Spinal cord (tissue), 10 donors: ENCODE measurements around the gene SYTL5. TPM values are rescaled to one million over a fixed set of nuclear protein-coding genes. Genes with fewer than 3 reads are reported as not detected.

Experiments used
- DNase-seq, 6 donors: peaks; one replicate each; pipeline versions ENCODE4 v3.0.0 to v3.0.0-alpha.2; 2013 to 2015; ENCODE audit warnings: low spot score in 6 of 6, low read depth in 4 of 6
- H3K27ac ChIP-seq: one replicate; pipeline ENCODE4 v1.5.1; 2013; ENCODE audit warnings: low read depth, low read length, control low read depth
- H3K27me3 ChIP-seq: one replicate; pipeline ENCODE4 v1.6.1; 2013; ENCODE audit warnings: low read length; ENCODE audit not compliant: control insufficient read depth, insufficient read depth
- H3K36me3 ChIP-seq: one replicate; pipeline ENCODE4 v1.6.1; 2013; ENCODE audit warnings: low read length; ENCODE audit not compliant: control insufficient read depth, insufficient read depth
- H3K4me1 ChIP-seq: one replicate; pipeline ENCODE4 v1.6.1; 2013; ENCODE audit warnings: low read length; ENCODE audit not compliant: control insufficient read depth, insufficient read depth
- H3K4me3 ChIP-seq: one replicate; pipeline ENCODE4 v1.5.1; 2013; ENCODE audit warnings: low read depth, low read length, control low read depth
- H3K9me3 ChIP-seq: one replicate; pipeline ENCODE4 v1.6.1; 2013; ENCODE audit warnings: low read length; ENCODE audit not compliant: control insufficient read depth, insufficient read depth
- WGBS: methylation state at CpG from one replicate; pipeline ENCODE4 v1.1.5; 2013; ENCODE audit warnings: missing lambda C conversion rate; ENCODE audit not compliant: insufficient coverage; 5-methylcytosine and 5-hydroxymethylcytosine counted together
- polyA plus RNA-seq, 2 donors: library from polyadenylated mRNA; unstranded; fragments of 120-200 nt; gene quantifications; one replicate each; pipeline ENCODE4 v1.2.1, GENCODE V29; 2013; ENCODE audit not compliant: insufficient read length in 2 of 2
- total RNA-seq, 2 donors: library from RNA; depleted of rRNA in 1 of 2; stranded (reverse); fragments of 120-200 nt in 1 of 2; fragments of >200 nt in 1 of 2; gene quantifications; one replicate each; pipeline versions ENCODE4 v1.2.3 to v1.2.4, GENCODE V29; 2013 to 2014
- donor health status: healthy.

Gene SYTL5
- total and polyA plus RNA-seq, 4 donors: 4.7 to 12.8 (median 8.4) TPM

DNA sequence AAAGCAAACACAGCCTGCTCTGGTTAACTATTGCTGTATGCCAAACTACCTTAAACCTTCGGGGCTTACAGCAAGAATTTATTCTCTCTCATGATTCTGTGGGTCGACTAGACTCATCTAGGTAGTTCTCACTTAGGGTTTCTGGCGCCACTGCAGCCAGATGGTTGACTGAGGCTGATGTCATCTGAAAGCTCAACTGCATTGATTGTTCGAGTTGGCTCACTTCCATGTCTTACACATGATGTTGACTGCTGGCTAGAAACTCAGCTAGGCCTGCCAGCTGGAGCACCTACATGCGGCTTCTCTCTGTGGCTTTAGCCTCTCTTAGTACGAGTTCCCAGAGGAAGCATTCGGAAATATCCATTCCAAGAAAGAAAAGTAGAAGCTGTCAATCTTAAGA is 111.1 kb downstream of the SYTL5 start:
- 55% methylated on average over 7 of the region's 7 CpGs for WGBS
- DNase-seq: peak in 1 of 6 donors; percentile 40
- Histone ChIP-seq H3K36me3 (no peaks in the 10 kb centered on the region), H3K4me3 (no peak overlapping the region), H3K27ac (no peak overlapping the region), H3K27me3 (peaks cover 3% of the 10 kb centered on the region), H3K4me1 (no peaks in the 10 kb centered on the region), H3K9me3 (no peaks in the 10 kb centered on the region)

DNA sequence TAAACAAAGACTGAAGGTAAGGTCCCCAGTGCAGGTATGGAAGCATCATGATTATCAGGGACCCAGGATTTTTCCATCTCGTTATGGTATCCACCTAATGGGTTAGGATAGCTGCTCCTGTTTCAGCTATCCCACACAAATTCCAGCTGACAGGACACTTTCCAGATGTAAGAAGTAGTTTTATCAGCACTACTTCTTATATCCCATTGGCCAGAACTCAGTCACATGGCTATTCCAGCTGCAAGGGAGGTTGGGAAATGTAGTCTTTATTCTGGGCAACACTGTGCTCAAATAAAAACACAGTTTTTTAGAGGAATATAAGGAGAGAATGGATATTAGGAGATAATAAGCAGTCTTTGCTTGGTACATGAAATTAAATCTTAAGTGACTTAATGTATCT is 117.6 kb downstream of the SYTL5 start:
- no peak overlapping the region for H3K27ac ChIP-seq
- no peak overlapping the region for H3K4me3 ChIP-seq
- H3K27me3 ChIP-seq: peaks cover 5% of the 10 kb centered on the region
- no peaks in the 10 kb centered on the region for H3K4me1 ChIP-seq
- H3K36me3 ChIP-seq: no peaks in the 10 kb centered on the region
- H3K9me3 ChIP-seq: no peaks in the 10 kb centered on the region
- DNase-seq: no peak
- WGBS: 63% methylated on average over 1 of the region's 1 CpG

GRCh38 chrX:38126179-38126578 is 119.8 kb downstream of the SYTL5 start:
- WGBS: 88% methylated on average over 2 of the region's 3 CpGs
- H3K4me3 ChIP-seq: no peak overlapping the region
- H3K27me3 ChIP-seq: peaks cover 2% of the 10 kb centered on the region
- H3K36me3 ChIP-seq: no peaks in the 10 kb centered on the region
- H3K4me1 ChIP-seq: no peaks in the 10 kb centered on the region
- no peaks in the 10 kb centered on the region for H3K9me3 ChIP-seq
- no peak overlapping the region for H3K27ac ChIP-seq
- DNase-seq: no peak

DNA sequence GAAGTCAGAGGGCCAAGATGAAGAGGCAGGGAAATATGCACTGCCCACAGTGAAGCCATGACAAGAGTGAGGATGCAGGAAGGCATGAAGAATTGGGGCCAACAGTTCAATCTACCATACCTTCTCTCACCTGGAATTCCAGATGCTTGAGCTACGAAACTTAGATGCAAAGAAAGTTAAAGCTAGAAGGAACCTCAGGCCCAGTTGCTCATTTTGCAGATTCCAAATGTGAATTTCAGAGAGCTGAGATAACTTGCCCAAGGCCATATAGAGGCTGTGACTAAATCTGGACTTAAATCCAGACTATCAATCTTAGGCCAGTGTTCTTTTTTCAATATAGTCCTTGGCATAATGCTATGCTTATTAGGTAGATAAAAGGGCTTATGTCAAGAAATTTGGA is 121.6 kb downstream of the SYTL5 start:
- Histone ChIP-seq H3K36me3 (no peaks in the 10 kb centered on the region), H3K4me1 (no peaks in the 10 kb centered on the region), H3K9me3 (no peaks in the 10 kb centered on the region), H3K27me3 (no peaks in the 10 kb centered on the region), H3K27ac (no peak overlapping the region), H3K4me3 (no peak overlapping the region)
- WGBS: 67% methylated on average over 1 of the region's 1 CpG
- DNase-seq: no peak

DNA sequence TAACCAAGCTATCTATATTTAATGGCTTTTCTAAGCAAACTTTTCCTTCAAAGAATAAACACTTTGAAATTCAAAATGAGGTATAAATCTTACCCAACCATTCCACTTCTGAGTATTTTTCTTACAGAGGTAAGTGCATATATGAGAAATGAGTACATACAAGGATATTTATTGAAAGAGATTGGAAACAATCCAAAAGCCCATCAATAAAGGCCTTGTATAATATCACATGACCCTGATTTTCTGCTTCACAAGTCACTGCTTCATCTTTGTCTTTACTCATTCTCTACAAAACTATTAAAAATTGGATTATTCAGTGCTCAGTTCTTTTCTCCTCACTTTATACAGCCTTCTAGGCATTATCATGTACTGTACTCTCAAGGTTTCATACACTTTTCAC is 123.0 kb downstream of the SYTL5 start:
- DNase-seq: no peak
- no peaks in the 10 kb centered on the region for H3K9me3 ChIP-seq
- H3K4me1 ChIP-seq: no peaks in the 10 kb centered on the region
- H3K27ac ChIP-seq: no peak overlapping the region
- no peaks in the 10 kb centered on the region for H3K27me3 ChIP-seq
- H3K4me3 ChIP-seq: no peak overlapping the region
- H3K36me3 ChIP-seq: no peaks in the 10 kb centered on the region

GRCh38 chrX:38138157-38138891 is 132.0 kb downstream of the SYTL5 start:
- Histone ChIP-seq H3K27ac (no peak overlapping the region), H3K4me1 (no peaks in the 10 kb centered on the region), H3K9me3 (no peaks in the 10 kb centered on the region), H3K4me3 (no peak overlapping the region), H3K27me3 (peaks cover 3% of the 10 kb centered on the region), H3K36me3 (no peaks in the 10 kb centered on the region)
- no CpG with 5 or more reads among the region's 2 CpGs for WGBS
- DNase-seq: peak in 1 of 6 donors; percentile 4

- no peak for DNase-seq
- no peaks in the 10 kb centered on the region for H3K36me3 ChIP-seq
- no CpG with 5 or more reads among the region's 2 CpGs for WGBS
- H3K4me1 ChIP-seq: no peaks in the 10 kb centered on the region
- no peaks in the 10 kb centered on the region for H3K9me3 ChIP-seq
- peaks cover 3% of the 10 kb centered on the region for H3K27me3 ChIP-seq
- no peak overlapping the region for H3K4me3 ChIP-seq
- H3K27ac ChIP-seq: no peak overlapping the region
Observed at GRCh38 chrX:38138900-38139299, 132.5 kb downstream of the SYTL5 start.

- Histone ChIP-seq H3K4me1 (no peaks in the 10 kb centered on the region), H3K9me3 (no peaks in the 10 kb centered on the region), H3K4me3 (no peak overlapping the region), H3K27ac (no peak overlapping the region), H3K27me3 (peaks cover 3% of the 10 kb centered on the region), H3K36me3 (no peaks in the 10 kb centered on the region)
- WGBS: 75% methylated on average over 1 of the region's 1 CpG
- no peak for DNase-seq
Observed at GRCh38 chrX:38142610-38143009, 136.3 kb downstream of the SYTL5 start.

DNA sequence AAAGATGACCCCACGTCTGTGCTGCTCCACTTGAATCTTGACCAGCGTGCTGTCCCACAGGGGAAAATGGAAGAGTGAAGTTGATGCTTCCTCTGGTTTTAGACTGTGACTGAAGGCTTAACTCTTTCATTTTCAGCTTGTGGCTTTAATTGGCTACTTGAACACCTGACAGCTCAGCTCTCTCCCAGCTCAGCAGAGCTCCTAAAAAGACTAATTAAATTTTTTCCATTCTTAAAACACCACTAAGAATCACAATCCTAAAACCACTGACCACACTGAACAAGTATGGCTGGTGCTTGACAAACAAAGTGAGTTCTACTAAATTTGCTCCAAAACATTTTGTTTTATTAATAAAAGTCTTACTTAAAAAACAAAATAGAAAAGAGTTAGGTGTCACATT is 142.7 kb downstream of the SYTL5 start:
- Histone ChIP-seq H3K9me3 (no peaks in the 10 kb centered on the region), H3K36me3 (no peaks in the 10 kb centered on the region), H3K4me3 (no peak overlapping the region), H3K27me3 (peaks cover 6% of the 10 kb centered on the region), H3K4me1 (no peaks in the 10 kb centered on the region), H3K27ac (no peak overlapping the region)
- DNase-seq: no peak
- WGBS: no CpG with 5 or more reads among the region's 2 CpGs

- H3K36me3 ChIP-seq: no peaks in the 10 kb centered on the region
- H3K4me3 ChIP-seq: no peak overlapping the region
- H3K27me3 ChIP-seq: peaks cover 6% of the 10 kb centered on the region
- 32% methylated on average over 3 of the region's 4 CpGs for WGBS
- H3K9me3 ChIP-seq: no peaks in the 10 kb centered on the region
- DNase-seq: peak in 1 of 6 donors; percentile 20
- no peaks in the 10 kb centered on the region for H3K4me1 ChIP-seq
- no peak overlapping the region for H3K27ac ChIP-seq
Observed at GRCh38 chrX:38150993-38151392, 144.6 kb downstream of the SYTL5 start.
